Stromal cell of bone marrow (primary cell): ENCODE results near the gene APOH.

ENCODE experiments used
- DNase-seq: peaks from one replicate; pipeline ENCODE4 v3.0.0-alpha.2; 2012; ENCODE audit warnings: low read depth

APOH gene

DNA sequence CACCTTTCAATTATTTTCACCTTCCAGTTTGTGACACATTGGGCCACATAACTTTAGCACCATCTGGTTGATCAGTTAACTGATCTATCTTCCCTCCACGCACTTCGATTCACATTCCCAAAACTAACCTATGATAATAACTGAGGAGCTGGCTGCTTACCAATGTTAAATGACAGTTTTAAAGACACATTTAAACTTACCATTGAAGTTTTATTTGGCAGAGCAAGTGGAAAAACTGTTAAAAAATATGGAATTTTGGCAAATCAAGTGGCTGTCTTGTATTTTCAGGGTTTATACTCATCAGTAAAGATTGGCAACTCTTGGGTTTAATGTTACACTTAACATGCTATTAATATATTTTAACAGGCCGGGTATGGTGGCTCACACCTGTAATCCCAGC lies 5.4 kb upstream of the APOH start:
- DNase-seq: no peak

DNA sequence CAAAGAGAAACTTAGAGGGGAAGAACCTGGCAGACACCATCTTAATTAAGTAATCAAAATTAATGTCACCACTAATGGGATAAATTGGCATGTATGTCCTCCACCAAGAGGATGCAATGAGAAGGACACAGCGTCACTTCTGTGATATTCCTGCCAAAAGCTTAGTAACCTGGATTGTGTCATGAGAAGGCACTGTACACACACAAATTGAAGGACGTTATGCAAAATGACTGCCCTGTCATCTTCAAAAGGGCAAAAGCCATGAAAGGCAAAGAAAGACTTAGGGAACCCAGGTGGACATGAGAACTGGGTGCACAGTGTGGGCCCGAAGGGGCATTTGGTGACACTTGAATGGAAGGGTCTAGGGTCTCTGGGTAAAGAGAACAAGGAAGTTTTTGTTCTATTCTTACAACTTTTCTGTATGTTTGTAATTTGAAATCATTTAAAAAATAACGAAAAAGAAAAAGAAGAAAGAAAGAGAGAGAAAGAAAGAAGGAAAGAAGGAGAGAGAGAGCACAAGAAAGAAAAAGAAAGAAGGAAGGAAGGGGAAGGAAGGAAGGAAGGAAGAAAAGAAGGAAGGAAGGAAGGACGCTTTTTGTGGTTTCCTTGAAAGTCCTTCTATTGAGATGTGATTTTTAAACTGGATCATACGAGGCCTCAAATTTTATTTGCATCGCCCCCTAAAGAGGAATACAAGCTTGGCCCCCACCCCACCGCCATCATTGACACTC lies 4.0 kb upstream of the APOH start:
- no peak for DNase-seq

DNA sequence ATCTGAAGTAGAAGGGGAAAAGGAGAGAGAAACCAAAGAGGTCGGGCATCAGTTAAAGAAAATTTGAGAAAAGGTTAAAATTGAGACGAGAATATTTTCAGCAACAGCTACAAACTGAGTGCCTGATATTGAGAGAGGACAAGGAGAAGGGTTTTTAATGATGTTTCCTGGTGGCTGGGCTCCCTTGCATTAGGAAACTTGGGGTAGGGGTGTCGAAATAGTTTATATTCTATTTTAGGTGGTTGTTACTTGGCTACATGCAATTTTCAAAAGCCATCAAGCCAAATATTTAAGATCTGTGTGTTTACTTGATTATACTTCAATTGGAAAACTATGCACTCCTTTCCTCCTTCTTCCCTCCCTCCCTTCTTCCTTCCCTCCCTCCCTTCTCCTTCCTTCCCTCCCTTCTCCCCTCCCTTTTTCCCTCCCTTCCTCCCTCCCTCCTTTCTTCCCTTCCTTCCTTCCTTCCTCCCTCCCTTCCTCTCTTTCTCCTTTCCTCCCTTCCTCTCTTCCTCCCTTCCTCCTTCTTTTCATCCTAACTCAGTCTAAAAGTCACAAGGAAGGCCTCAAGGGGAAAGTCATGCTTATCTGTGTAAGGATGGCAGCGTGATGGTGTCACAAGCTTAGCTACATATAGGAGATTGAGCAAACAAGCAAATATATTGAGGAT lies 1.8 kb upstream of the APOH start:
- no peak for DNase-seq

DNA sequence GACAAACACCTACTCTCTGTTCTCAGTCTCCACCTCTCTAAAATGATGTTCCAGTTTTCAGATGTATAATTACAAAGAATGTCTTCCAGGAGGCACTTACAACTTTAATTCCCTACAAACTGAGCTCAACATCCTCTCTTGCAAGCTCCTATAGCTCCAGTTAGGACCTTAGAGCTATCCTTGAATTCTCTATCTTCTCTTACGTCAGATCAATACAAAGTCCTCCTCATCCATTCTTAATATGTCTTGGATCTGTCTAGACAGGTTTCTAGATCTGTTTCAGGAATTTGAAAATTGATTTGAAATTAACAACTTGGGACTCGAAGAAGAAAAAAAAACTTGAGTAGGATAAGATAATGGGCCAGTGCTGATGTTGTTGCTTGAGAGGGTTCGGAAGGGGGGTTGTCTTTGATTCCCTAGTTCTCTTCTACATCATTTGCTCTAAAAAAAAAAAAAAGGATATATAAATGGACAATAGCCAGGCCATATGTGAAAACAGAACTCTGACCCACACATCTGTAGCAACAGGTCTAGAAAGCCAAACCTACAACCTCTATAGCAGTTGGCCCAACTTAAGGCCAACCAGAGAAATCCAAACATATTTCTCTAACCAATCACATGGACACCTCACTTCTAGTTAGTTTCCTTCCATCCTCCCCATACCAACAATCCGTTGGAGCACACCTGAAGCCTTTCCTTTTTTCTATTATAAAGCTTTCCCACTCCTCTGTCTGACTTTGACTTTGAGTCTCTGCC lies 746 bp upstream of the APOH start:
- no peak for DNase-seq

DNA sequence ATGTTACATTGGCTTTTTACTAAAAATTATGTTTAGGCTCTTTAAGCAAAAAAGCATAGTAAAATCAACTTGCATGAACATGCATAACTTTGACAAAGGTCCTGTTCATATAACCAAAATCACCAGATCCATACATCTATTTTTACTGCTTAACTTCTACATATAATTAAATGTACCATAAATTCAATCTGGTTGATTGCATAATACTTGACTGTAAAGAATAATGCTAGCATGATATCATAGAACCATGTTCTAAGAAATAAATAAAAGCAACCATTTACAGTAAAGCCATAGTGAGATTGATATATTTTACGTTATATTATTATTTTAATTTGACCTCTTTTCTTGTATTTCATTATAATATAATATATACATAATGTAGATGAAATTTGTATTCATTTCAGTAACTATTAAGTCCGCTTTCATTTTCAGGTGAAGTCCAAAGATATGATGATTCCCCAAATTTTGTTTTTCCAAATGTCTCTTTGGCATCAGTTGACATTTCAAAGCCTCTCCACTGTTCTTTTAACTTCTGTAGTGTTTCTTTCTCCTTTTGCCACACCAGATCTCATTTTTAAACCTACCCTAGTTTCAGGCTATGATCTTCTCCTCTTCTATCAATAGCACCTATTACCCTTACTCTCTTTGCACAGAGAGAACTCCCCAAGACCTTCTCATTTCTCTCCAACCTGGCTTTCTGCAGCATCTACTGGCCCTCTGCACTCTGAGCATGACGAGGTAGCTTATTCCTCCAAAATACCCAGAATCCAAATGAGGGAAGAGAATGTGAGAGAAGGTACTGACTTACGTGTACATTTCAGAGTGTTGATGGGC lies 1.8 kb downstream of the APOH start:
- DNase-seq: no peak

DNA sequence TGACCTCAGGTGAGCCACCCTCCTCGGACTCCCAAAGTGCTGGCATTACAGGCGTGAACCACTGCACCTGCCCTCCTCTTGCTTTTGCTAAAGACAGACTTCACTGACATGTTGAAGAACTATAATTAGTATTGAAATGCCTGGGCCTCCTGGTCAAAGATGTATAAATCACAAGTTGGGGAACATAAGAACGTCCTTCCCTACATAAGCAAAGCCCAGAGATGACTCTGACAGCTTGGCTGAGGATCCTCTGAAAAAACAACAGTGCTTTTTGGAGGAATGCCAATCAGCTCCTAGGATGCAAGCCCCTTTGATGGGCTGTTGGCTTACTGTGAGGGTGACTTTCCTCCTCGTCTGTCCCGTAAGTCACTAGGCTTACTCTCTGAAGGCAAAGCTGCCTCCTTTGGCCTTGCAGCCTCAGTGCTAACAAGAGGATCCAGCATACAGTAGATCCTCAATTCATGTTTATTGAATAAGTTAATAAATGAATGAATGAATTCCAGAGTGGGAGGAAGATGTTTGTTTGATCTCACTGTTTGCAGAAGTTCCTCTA lies 6.3 kb downstream of the APOH start:
- no peak for DNase-seq

DNA sequence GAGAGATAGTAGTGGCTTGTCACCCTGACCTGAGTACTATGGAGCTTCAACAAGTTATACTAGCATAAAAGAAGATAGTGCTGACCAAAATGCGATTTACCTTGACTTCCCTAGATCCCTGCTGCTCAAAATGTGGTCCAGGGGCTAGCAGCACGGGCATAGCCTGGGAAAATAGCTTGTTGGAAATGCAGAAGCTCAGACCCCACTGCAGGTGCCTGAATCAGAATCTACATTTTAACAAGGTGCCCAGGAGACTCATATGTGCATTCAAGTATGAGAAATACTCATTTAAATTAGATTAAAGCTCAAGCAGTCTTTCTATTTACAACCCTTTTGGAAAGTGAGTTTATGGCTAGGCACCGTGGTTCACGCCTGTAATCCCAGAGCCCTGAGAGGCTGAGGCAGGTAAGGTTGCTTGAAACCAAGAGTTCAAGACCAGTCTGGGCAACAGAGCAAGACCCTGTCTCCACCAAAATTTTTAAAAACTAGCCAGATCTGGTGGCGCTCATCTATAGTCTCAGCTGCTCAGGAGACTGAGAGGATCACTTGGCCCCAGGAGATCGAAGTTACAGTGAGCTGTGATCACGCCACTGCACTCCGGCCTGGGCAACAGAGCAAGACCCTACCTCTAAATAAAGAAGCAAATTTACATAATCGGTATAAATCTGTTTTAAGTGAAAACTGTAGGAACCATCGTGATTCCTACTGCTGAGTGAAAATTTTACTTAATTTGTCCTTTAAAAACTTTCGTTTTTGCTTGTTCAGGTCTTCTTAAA lies 7.3 kb downstream of the APOH start:
- DNase-seq: no peak

DNA sequence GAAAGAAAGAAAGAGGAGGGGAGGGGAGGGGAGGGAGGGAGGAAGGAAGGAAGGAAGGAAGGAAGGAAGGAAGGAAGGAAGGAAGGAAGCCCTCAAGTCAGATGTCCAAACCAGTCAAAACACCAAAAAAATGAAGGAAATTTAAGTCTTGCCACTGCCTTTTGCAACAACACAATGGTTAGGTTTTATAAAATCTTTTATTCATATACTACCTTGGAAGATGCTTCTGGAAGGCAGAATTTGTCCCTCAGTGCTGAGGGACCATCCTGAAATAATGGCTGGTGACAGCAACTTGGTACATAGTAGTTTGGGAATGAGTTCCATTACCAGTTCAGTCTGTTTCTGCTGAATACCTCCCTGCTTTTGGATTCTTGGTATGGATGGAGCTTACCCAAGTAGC lies 7.9 kb downstream of the APOH start:
- DNase-seq: no peak

DNA sequence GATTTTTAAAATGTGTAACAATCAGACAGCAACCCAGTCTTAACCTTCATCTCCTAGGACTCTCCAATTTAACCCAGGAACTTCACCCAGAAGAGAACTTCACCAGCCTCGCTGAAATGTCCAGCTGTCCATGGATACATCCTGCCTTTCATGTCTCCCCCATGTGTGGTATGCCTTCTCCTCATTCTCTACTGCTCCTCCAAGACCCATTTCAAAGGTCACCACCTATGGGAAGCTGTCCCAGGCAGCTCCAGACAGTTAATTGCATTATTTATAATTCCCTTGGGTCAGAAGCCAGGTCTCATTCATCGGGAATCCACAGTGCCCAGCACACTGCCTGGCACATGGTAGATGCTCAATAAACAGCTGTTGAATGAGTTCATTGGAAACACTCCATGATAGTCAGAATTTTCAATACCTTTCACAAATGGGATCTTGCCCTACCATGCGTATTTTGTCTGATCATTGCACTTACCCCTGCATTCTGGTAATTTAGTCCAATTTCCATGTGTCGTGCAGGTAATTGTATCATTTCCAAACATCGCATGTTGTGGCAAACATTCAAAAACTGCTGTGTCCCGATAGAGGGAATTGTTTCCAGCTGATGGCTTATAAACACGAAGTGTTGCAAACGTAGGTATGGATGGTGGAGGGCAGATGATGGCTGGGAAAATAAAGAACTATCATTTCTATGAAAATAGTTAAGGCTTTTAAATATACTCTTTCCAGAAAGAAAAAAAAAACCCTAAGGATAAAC lies 9.0 kb downstream of the APOH start:
- DNase-seq: no peak

DNA sequence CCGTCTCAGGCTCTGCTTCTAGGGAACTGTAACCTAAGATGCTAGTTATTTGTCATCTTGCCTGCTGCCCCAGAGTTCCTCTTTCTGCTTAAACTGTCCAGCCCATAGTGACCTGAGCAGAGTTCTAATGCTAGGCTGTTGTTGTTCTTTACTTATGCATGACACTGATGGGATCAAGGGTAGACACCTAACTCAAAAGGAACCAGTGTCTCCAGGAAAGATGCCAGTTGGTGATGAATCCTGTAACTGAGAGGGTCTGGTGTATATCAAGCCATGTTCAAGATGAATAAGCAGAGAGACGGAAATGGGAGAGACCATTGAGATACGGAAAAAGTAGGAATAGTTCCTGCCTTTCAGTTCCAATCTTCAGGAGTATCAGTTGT lies 13.7 kb downstream of the APOH start:
- no peak for DNase-seq

DNA sequence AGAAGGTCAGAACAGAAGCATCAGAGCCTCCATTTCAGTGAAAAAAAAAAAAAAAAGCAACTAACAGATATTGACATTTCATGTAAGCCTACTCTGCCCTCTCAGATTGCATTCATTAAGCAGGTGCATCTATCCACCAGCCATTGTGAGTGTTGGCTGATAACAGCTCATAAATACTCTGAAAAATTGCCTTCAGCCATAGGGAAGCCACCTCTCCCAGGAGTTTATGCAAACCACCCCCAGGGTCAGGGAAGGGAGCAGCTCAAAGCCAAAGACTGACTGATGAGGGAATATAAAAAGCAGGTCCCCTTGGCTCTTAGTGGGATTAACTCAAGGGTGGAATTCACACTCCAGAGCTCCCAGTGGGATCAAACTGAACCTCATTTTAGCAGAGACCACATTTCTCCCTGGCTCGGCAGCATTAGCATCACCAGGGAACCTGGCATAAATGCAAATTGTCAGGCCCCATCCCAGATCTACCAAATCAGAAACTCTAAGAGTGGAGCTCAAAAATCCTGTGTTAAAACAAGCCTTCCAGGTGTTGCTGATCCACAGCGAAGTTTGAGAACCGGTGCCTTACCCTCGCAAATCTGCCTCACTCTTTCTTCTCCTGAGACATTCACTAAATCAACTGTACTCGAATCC lies 14.2 kb downstream of the APOH start:
- no peak for DNase-seq

DNA sequence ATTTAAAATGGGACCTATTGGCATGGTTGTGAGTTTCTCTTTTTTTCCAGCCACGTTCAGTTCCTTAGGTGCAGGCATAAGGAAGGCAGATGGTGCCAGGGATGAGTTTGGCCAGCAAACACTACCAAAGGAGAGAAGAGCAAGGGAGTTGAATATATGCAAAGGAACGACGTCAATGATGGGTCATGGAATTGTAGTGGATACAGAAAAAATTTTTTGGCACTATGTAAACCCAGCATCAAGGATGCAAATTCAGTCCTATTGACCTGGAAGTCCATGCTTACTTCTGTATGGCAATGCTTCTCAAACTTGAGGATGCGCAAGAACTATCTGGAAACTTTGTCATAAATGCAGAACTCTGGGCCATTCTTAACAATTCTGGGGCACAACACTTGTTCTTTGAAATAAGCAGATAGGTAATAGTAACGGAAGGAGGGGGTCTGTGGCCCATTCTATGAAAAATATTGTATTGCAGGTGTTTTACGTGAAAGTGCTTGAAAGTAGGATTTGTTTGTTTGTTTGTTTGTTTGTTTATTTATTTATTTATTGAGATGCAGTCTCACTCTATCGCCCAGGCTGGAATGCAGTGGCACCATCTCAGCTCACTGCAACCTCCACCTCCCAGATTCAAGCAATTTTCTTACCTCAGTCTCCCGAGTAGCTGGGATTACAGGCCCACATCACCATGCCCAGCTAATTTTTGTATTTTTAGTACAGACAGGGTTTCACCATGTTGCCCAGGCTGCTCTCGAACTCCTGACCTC lies 18.0 kb downstream of the APOH start:
- DNase-seq: no peak

DNA sequence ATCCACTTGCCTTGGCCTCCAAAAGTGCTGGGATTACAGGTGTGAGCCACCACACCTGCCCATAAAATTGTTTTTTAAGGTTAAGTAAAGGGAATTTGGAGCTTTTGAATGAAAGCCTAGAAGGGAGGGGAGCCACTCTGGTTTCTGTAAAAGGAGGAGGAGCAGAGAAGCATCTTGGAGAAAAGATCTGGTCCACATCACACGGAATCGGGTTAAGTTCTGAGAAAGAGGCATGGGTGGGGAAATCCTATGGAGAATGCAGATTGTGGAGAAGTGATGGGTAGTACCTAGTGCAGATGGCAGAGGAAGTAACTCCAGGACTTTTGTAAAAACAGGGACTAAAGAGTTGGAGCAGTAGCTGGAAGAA lies 19.0 kb downstream of the APOH start:
- DNase-seq: no peak

DNA sequence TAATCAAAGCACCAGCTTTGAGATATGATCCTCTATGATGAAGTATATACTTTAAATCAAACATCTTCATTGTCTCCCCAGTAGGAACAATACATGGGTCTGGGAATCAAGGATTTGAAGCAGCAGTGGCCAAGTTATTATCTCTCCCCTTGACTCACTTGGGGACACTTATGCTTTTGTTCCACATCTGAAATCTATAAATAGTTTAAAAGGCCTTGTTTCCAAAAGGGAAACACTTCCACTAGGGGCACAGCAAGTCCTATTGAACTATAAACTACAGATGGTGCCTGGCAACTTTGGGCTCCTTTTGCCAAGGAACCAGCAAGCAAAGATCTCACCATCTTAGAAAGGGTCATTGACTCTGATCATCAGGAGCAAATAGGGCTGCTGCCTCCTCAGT lies 21.3 kb downstream of the APOH start:
- no peak for DNase-seq

DNA sequence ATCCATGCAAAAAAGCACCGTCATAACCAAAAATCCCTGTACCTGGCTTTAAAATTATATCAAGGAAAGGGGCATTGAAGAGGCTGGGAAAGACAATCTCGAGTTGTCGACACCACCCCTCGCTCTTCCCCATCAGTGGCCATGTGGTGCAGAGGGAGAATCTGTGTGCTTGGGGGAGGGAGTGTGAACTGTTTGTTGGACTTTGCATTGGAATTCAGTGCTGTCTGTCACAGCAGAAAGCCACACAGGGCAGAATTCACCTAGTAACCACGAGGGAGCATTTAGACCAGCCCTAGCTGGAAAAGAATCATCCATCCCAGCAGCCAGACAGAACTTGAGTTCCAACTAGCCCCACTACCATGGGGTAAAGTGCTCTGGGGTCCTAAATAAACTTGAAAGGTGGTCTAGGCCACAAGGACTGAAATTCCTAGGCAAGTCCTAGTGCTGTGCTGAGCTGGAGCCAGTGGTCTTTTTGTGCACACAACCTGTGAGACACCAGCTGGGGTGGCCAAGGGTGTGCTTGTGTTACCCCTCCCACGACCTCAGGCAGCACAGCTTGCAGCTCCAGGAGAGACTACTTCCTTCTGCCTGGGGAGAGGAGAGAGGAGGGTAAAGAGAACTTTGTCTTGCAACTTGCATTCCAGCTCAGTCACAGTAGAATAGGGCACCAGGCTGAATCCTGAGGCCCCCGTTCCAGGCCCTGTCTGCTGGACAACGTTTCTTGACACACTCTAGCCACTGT lies 25.8 kb downstream of the APOH start:
- DNase-seq: no peak

DNA sequence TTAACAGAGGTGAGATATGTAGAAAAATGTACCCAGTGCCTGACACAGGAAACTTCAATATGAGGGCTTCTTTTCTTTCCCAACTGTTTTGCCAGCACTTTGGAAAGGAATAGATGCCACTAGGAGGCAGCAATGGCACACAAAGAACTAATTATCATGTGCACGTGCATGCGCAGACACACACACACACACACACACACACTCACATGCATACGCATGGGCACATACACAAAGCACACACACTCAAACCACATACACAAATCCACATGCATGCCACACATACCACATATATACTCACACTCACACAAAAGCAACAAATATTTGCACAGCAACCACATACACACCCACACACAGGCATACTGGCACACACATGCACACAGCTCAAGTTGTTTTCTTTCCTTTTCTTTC lies 28.5 kb downstream of the APOH start:
- DNase-seq: peak; percentile 54

DNA sequence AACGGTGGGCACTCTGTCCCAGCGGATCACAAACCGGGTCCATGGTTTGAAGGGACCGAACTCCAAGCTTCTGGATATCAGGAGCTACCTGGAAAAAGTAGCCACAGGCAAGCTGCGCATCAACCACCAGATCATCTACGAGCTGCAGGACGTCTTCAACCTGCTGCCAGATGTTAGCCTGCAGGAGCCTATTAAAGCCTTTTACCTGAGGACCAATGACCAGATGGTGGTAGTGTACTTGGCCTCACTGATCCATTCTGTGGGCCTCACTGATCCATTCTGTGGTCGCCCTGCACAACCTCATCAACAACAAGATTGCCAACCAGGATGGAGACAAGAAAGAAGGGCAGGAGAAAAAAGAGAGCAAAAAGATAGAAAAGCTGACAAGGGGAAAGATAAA lies 31.0 kb downstream of the APOH start:
- no peak for DNase-seq

DNA sequence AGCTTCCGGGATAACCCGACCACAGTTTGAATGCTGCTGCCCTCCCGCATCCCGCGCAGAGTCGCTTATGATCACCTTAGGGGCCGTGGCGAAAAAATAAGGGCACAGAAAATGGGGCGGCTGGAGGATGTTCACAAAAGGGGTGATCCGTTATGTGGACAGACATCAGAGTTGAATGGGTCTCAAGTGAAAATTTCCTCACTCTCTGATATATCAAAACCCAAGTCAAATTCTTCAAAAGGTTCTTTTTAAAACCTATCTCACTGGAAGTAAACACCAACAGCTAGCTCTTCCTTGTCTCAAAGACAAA lies 36.9 kb downstream of the APOH start:
- DNase-seq: no peak
